NCI-H2171 treated with DMSO at 0.1 percent for 48 hours (cell line): ENCODE data around the gene ZMYM5.
"Not testable (repeated sequence)": the region's sequence is repeated elsewhere in the genome, so short reads cannot be mapped to it uniquely, and the experiment has no call there.

Experiments
- DNase-seq: peaks from one replicate; lab custom pipeline; 2025; lab: John Stamatoyannopoulos, UW

Gene ZMYM5

GRCh38 chr13:19818223-19818842 is 45.1 kb downstream of the ZMYM5 start:
- DNase-seq: no peak

- no peak for DNase-seq
These were observed 45.8 kb downstream of the ZMYM5 start for GRCh38 chr13:19817510-19818158.

- DNase-seq: no peak
These were observed 46.3 kb downstream of the ZMYM5 start for GRCh38 chr13:19817106-19817505.

- not testable (repeated sequence) for DNase-seq
These were observed 47.6 kb downstream of the ZMYM5 start for GRCh38 chr13:19815842-19816241.

GRCh38 chr13:19810996-19811881 is 52.2 kb downstream of the ZMYM5 start:
- no peak for DNase-seq

DNA sequence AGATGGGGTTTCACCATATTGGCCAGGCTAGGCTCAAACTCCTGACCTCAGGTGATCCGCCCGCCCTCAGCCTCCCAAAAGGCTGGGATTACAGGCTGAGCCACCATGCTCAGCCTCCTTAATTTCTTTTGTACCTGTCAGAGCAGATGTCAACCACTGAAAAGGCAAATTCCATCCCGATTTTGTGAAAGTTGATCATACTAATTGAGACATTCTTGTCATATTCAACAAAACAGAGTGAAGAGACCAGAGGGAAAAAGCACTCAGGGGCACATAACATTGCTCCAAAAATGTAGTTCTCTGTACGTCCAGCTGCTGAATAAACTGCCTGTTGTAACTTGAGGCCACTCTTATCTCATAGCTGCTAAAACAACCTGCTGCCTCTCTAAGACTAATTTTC is 53.3 kb downstream of the ZMYM5 start:
- no peak for DNase-seq

- no peak for DNase-seq
These were observed 57.7 kb downstream of the ZMYM5 start for GRCh38 chr13:19805765-19806164.

DNA sequence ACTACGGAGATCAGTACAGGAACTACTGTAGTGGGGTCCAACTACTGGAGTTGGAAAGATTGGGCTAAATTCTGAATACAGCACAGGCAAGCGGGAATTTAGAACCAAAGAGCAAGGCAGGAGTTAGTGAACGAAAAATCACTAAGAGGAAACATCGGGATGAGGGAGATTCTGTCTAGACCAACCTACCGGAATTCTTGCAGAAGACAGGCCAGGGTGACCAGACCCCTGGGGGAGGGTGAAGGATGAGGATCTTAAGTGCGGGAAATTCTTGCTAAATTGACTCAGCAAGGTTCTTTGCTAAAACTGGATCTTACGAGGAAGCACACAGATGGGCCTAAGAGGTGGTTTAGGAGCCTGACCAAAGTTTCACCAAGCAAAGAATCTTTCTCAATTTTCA is 67.5 kb downstream of the ZMYM5 start:
- no peak for DNase-seq

- DNase-seq: no peak
These were observed 68.8 kb downstream of the ZMYM5 start for GRCh38 chr13:19794631-19795030.

GRCh38 chr13:19791953-19792537 is 71.4 kb downstream of the ZMYM5 start:
- DNase-seq: no peak

- peak; percentile 84 for DNase-seq
These were observed 80.4 kb downstream of the ZMYM5 start, which contains the start of gene PSPC1 for GRCh38 chr13:19782727-19783682. PSPC1 (minus strand) TSS chr13:19782945; CDS start chr13:19782757, 188 bp downstream.

DNA sequence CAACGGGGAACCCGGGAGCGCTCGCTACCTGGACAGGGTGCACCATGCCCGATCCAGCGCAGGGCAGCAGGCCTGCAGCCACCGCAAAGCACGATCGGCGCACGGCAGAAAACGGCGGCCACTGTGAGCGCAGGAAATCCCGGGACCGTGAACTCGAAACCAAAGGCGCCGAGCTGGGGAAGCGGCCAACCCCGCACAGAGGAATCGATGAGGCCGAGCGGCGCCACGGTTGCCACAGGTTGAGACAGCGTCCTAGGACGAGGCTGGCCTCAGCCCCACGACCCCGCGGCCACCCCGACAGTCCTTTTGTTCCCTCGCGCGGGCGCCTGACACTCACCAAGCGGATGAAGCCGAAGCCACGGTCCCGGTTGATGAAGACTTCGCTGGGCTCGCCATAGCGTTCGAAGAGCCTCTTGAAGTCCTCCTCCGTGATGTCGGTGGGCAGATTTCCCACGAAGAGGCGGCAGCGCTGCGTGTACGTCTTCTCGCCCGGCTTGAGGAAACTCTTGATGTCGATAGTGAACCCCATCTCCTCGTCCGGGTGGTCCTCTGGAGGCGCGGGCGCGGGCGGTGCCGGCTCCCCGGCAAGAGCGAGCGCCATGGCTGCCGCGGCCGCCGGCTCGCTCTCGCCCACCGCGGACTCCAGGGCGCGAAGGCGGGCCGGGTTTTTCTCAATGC is 81.3 kb downstream of the ZMYM5 start:
- no peak for DNase-seq

DNA sequence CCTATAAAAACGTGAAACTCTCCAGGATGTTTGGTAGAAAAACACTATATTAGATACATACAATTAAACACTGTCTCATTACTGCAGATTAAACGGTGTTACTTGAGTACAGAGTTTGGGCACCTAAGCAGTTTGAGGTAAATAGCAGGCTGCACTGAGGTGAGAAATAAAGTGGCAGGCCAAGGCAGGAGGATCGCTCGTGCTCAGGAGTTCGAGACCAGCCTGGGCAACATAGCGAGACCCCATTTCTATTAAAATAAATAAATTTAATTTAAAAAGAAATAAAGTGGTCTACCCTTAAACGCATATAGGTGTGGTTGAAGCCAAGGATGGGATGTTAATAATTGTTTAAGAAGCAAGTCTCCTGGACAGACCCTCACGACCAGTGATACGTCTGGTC is 81.9 kb downstream of the ZMYM5 start:
- no peak for DNase-seq

DNA sequence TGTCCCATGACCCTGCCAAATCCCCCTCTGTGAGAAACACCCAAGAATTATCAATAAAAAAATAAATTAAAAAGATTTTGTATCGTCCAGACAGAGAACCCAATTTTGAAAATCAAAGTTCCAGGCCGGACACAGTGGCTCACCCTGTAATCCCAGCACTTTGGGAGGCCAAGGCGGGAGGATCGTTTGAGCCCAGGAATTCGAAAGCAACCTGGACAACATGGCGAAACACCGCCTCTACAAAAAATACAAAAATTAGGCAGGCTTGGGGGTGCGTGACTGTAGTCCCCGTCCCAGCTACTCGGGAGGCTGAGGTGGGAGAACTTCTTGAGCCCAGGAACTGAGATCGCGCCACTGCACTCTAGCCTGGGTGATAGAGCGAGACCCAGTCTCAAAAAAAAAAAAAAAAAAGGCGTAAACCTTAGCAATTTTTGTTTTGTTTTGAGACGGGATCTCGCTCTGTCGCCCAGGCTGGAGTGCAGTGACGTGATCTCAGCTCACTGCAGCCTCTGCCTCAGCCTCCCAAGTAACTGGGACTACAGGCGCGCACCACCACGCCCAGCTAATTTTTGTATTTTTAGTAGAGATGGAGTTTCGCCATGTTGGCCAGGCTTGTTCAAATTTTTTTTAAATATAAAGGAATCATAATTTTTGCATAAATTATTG is 82.6 kb downstream of the ZMYM5 start:
- DNase-seq: not testable (repeated sequence)
